ENCODE results near the gene RPAIN. TPM values are rescaled to one million over a fixed set of nuclear protein-coding genes. Genes with fewer than 3 reads are reported as not detected.

RPAIN gene
- total and polyA plus RNA-seq, 2 of the 13 experiments (the other 11 are each of a cell fraction or from before 2014, with no cell fraction given): 42.1 to 58.5 TPM

DNA sequence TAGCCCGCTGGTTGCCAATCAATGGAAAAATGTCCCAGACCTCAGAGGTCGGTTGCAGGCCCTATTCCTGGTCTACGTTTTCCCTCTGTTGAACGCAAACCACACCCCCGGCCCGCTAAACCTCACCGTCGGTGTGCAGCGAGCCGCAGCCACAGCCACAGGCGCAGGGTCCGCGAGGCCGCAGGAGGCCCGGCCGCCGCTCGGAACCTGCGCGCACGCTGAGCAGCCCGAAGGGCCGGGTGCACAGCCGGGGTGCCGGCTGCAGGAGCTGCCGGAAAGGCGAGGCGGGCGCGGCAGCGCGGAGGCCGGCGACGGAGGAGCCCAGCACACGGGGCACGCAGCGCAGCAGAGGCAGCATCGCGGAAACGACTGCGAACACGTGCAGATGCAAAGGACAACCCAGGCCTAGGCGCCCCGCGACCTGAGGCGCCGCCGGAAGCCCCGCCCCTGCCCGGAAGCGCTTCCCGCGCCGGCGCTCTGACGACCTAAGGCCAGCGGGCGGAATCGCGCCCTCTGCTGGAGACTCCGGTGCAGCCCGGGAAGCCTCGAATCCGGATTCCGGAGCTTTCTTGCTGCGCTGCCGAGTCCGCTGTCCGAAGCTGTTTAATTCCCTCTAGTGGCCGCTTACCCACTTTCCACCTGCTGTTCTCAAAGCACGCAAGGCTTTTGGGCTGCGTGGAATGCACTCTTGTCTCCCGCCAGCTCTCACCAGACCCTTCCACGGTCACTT is 18.9 kb downstream of the RPAIN start, which contains the start of gene C1QBP (continued):
- TF ChIP-seq TBP (CRISPR knock-in tag; IDR thresholded peaks at IDR 0.05) (0 out of 2 replicates have a peak, but pooled peaks have one; percentile 73), ZSCAN30 (CRISPR knock-in tag; IDR thresholded peaks at IDR 0.05) (peak; percentile 75; the same call in 1 of the 2 replicates), SNAI1 (CRISPR knock-in tag; IDR thresholded peaks at IDR 0.05; ENCODE audit: borderline replicate concordance) (peak; percentile 78; the same call in 1 of the 2 replicates), NBN (conservative IDR thresholded peaks at IDR 0.05) (no peak), NFIC (IDR thresholded peaks at IDR 0.05; ENCODE audit: low read length) (peak; percentile 28; the same call in 1 of the 2 replicates), ZBTB7B (CRISPR knock-in tag; IDR thresholded peaks at IDR 0.05) (0 out of 2 replicates have a peak, but pooled peaks have one; percentile 24)
- TF ChIP-seq, protein P1, sequence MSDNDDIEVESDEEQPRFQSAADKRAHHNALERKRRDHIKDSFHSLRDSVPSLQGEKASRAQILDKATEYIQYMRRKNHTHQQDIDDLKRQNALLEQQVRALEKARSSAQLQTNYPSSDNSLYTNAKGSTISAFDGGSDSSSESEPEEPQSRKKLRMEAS (IDR thresholded peaks at IDR 0.05): peak; percentile 99
- TF ChIP-seq, protein P2, sequence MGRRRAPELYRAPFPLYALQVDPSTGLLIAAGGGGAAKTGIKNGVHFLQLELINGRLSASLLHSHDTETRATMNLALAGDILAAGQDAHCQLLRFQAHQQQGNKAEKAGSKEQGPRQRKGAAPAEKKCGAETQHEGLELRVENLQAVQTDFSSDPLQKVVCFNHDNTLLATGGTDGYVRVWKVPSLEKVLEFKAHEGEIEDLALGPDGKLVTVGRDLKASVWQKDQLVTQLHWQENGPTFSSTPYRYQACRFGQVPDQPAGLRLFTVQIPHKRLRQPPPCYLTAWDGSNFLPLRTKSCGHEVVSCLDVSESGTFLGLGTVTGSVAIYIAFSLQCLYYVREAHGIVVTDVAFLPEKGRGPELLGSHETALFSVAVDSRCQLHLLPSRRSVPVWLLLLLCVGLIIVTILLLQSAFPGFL (CRISPR knock-in tag; IDR thresholded peaks at IDR 0.05): peak; percentile 88

DNA sequence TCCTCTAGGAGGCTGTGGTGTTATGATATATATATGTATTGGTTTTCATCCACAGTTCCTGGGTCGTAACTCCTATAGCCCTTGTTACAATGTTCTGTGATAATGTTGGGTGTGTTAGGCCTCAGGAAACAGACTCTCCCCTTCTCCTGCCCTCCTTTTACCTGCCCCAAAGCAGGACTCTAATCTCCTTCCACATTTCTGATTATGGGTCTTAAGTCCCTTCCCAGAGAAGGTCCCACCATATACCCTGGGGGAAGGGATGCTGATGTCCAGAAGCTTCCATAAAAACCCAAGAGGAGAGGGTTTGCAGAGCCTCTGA is 19.4 kb downstream of the RPAIN start:
- in situ Hi-C loops (cut with HindIII; ENCODE audit: extremely low pct_ligation_motif_present, low pct_unique_long_range_greater_than_20kb) (no loop called here), intact Hi-C loops (cut with micrococcal nuclease; ENCODE audit: unreplicated experiment) (loop anchor here (2.0 kb wide), 1 partner anchor 25 kb away; no protein-coding TSS in a partner anchor)
- ChIA-PET POLR2A (interaction anchor here (0.9 to 1.7 kb wide), 10 partner anchors 10 to 61 kb away, joined by 3 to 21 read pairs (median 5); partner anchors contain the start of genes DHX33, NUP88 and RPAIN), CTCF (ENCODE audit: low intra/inter-chr PET ratio, low total read pairs) (interaction anchor here (1.2 to 1.8 kb wide), 3 partner anchors 25 to 190 kb away, joined by 3 to 8 read pairs (median 8); no protein-coding TSS in a partner anchor)
- no TSS peak for BruUV-seq (replicated peaks)
- peaks cover 40% of the 10 kb centered on the region for H3K79me2 ChIP-seq (ENCODE audit: insufficient read depth, low read length)
- peaks cover 18 to 39% of the 10 kb centered on the region in 2 experiments for H3K36me3 ChIP-seq (replicated peaks in 1 of 2; ENCODE audit: control insufficient read depth in 1 of 2, insufficient read depth in 2 of 2, low read length in 2 of 2)
- ATAC-seq (peak; percentile 12; the same call in 2 of the 3 replicates), FAIRE-seq (no peak), DNase-seq (ENCODE audit: low spot score) (no peak)
- peak overlapping the region; percentile 94 for H3K9ac ChIP-seq (ENCODE audit: insufficient read depth, low read depth, low read length)
- H3K4me1 ChIP-seq (ENCODE audit: insufficient read depth, low read length): peaks cover 29% of the 10 kb centered on the region
- H3K9me3 ChIP-seq (ENCODE audit: low read length): no peaks in the 10 kb centered on the region
- peak overlapping the region; percentile 84 for H2AFZ ChIP-seq (ENCODE audit: low read length)
- peak overlapping the region; percentile 70 for H3K4me2 ChIP-seq (ENCODE audit: low read depth, low read length)
- H4K20me1 ChIP-seq (ENCODE audit: insufficient read depth, low read length): 0 out of 2 replicates have a peak, but pooled peaks cover 3% of the 10 kb centered on the region
- WGBS (ENCODE audit: low lambda C conversion rate): 55% methylated on average over 1 of the region's 1 CpG
- H3K4me3 ChIP-seq (replicated peaks in 1 of 3; ENCODE audit: insufficient read depth in 1 of 3, low read depth in 2 of 3, low read length in 3 of 3): peak overlapping the region; percentile 5 to 84 (median 34); a peak in 4 of 6 replicates
- no peaks in the 10 kb centered on the region; a peak in 1 of 5 replicates for H3K27me3 ChIP-seq (ENCODE audit: control insufficient read depth in 1 of 2, insufficient read depth in 2 of 2, low read length in 2 of 2)
- peak overlapping the region; percentile 84 for H3K27ac ChIP-seq (ENCODE audit: extremely low read length, insufficient read depth, low read length)
- no peak for TF ChIP-seq POGZ (CRISPR knock-in tag; IDR thresholded peaks at IDR 0.05)
- no peak for TF ChIP-seq ZNF205 (CRISPR knock-in tag; IDR thresholded peaks at IDR 0.05)
- TF ChIP-seq, protein P3, sequence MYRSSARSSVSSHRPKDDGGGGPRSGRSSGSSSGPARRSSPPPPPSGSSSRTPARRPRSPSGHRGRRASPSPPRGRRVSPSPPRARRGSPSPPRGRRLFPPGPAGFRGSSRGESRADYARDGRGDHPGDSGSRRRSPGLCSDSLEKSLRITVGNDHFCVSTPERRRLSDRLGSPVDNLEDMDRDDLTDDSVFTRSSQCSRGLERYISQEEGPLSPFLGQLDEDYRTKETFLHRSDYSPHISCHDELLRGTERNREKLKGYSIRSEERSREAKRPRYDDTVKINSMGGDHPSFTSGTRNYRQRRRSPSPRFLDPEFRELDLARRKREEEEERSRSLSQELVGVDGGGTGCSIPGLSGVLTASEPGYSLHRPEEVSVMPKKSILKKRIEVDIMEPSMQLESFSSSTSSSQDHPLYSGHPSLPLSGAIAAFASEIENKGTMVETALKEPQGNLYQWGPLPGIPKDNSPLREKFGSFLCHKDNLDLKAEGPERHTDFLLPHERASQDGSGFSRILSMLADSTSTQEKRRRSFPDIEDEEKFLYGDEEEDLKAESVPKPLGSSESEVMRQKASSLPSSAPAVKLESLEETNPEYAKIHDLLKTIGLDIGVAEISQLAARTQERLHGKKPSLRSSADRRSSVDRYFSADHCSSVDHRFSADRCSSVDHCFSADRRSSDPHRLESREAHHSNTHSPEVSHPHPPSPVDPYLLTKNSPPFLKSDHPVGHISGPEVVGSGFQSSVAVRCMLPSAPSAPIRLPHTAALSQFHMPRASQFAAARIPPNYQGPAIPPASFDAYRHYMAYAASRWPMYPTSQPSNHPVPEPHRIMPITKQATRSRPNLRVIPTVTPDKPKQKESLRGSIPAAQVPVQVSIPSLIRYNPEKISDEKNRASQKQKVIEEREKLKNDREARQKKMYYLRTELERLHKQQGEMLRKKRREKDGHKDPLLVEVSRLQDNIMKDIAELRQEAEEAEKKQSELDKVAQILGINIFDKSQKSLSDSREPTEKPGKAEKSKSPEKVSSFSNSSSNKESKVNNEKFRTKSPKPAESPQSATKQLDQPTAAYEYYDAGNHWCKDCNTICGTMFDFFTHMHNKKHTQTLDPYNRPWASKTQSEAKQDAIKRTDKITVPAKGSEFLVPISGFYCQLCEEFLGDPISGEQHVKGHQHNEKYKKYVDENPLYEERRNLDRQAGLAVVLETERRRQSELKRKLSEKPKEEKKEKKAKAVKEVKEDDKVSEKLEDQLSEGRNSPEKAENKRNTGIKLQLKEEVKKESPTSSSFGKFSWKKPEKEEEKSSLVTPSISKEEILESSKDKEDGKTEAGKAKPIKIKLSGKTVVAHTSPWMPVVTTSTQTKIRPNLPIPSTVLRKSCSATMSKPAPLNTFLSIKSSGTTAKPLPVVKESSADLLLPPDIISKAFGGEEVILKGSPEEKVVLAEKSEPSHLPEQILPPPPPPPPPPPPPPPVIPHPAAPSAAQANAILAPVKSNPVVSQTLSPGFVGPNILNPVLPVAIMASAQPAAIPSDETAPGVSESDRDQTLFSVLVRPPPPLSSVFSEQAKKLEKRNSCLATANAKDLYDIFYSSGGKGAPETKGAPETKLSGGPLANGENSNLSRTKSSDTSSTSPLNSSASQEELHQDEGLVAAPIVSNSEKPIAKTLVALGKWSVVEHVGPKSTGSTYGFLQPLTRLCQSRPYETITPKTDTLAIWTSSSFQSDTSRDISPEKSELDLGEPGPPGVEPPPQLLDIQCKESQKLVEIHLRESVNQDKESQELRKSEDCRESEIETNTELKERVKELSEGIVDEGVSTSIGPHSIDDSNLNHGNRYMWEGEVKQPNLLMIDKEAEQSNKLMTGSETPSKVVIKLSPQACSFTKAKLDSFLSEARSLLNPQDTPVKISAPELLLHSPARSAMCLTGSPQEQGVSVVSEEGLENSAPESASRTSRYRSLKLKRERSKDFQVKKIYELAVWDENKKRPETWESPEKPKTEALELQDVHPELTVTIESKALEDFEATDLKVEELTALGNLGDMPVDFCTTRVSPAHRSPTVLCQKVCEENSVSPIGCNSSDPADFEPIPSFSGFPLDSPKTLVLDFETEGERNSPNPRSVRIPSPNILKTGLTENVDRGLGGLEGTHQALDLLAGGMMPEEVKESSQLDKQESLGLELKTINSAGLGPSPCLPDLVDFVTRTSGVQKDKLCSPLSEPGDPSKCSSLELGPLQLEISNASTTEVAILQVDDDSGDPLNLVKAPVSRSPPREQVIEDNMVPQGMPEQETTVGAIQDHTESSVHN (CRISPR knock-in tag; IDR thresholded peaks at IDR 0.05): no peak
- TF ChIP-seq ZNF883 (CRISPR knock-in tag; IDR thresholded peaks at IDR 0.05; ENCODE audit: not compliant biosample characterization): no peak
- no peak for TF ChIP-seq ZNF234 (CRISPR knock-in tag; conservative IDR thresholded peaks at IDR 0.05)
- TF ChIP-seq ZNF720 (CRISPR knock-in tag; IDR thresholded peaks at IDR 0.05): no peak
